ENCODE measurements around the gene TUBA3E.

- TF ChIP-seq CTCF (IDR thresholded peaks at IDR 0.05): no peak
- TF ChIP-seq POLR2A (IDR thresholded peaks at IDR 0.05): no peak
Observed at GRCh38 chr2:130169896-130170295, 28.3 kb downstream of the TUBA3E start.
